Neural cell (in vitro differentiated cells): ENCODE data around the gene IL17RD. TPM values are rescaled to one million over a fixed set of nuclear protein-coding genes. Genes with fewer than 3 reads are reported as not detected.

Source experiments
- H2AFZ ChIP-seq: fragments of 200-600, 300-800 bp; sonication (generic), shearing (Covaris generic); 2 replicates; pipeline ENCODE4 v1.6.0; 2014; ENCODE audit warnings: low read depth, mild to moderate bottlenecking, antibody characterized with exemption, low read length, moderate library complexity
- H3F3A ChIP-seq: fragments of 200-600 bp; shearing (Covaris generic); 2 replicates; pipeline ENCODE4 v1.6.1; 2016; ENCODE audit warnings: mild to moderate bottlenecking, moderate library complexity, mixed read lengths, antibody characterized with exemption, low read length; ENCODE audit not compliant: insufficient read depth, poor library complexity, severe bottlenecking
- H3K27ac ChIP-seq: fragments of 200-600, 300-800 bp; sonication (generic), shearing (Covaris generic); 2 replicates; pipeline ENCODE4 v1.5.1; 2014; ENCODE audit warnings: mild to moderate bottlenecking, low read length, moderate library complexity
- H3K27me3 ChIP-seq: fragments of 300-800, 200-600 bp; sonication (generic), shearing (Covaris generic); 2 replicates; pipeline ENCODE4 v1.6.0; 2014; ENCODE audit warnings: mild to moderate bottlenecking, low read depth, low read length, moderate library complexity; ENCODE audit not compliant: insufficient read depth
- H3K36me3 ChIP-seq: fragments of 300-800, 200-600 bp; sonication (generic), shearing (Covaris generic); 2 replicates; pipeline ENCODE4 v1.5.1; 2014; ENCODE audit warnings: mild to moderate bottlenecking, antibody characterized with exemption, low read length, moderate library complexity; ENCODE audit not compliant: insufficient read depth
- H3K4me2 ChIP-seq: fragments of 300-800, 200-600 bp; sonication (generic), shearing (Covaris generic); 2 replicates; pipeline ENCODE4 v1.6.0; 2014; ENCODE audit warnings: mild to moderate bottlenecking, low read length
- H3K4me3 ChIP-seq: fragments of 300-800, 200-600 bp; sonication (generic), shearing (Covaris generic); 2 replicates; pipeline ENCODE4 v1.5.1; 2014; ENCODE audit warnings: mild to moderate bottlenecking, low read length, moderate library complexity
- H3K79me2 ChIP-seq: fragments of 200-600 bp; shearing (Covaris generic); replicated peaks from 2 replicates; pipeline ENCODE4 v1.6.0; 2014; ENCODE audit warnings: mild to moderate bottlenecking, low read length, moderate library complexity; ENCODE audit not compliant: insufficient read depth
- H3K9ac ChIP-seq: fragments of 300-800, 200-600 bp; sonication (generic), shearing (Covaris generic); 2 replicates; pipeline ENCODE4 v1.6.1; 2016; ENCODE audit warnings: mild to moderate bottlenecking, low read length, mixed read lengths
- H3K9me2 ChIP-seq: fragments of 200-600 bp; shearing (Covaris generic); 2 replicates; pipeline ENCODE4 v1.6.1; 2016; ENCODE audit warnings: mild to moderate bottlenecking, low read length, mixed read lengths; ENCODE audit not compliant: insufficient read depth
- H3K9me3 ChIP-seq: fragments of 200-600, 300-800 bp; sonication (generic), shearing (Covaris generic); 2 replicates; pipeline ENCODE4 v1.6.1; 2016; ENCODE audit warnings: mild to moderate bottlenecking, mixed run types, low read length, moderate library complexity, mixed read lengths
- H4K20me1 ChIP-seq: fragments of 200-600 bp; shearing (Covaris generic); 2 replicates; pipeline ENCODE4 v1.6.1; 2016; ENCODE audit warnings: mild to moderate bottlenecking, mixed run types; ENCODE audit not compliant: insufficient read depth
- CTCF ChIP-seq: fragments of 450-650 bp; IDR thresholded peaks from 2 replicates; pipeline ENCODE4 v1.5.1; 2014; ENCODE audit warnings: antibody characterized with exemption, mild to moderate bottlenecking, moderate library complexity; ENCODE audit not compliant: poor library complexity, severe bottlenecking
- EP300 ChIP-seq: fragments of 450-650 bp; conservative IDR thresholded peaks from 2 replicates; pipeline ENCODE4 v1.6.1; 2014; ENCODE audit warnings: antibody characterized with exemption, mild to moderate bottlenecking, moderate library complexity; ENCODE audit not compliant: poor library complexity, severe bottlenecking
- EZH2 ChIP-seq: fragments of 200-600, 300-800 bp; shearing (Covaris generic), sonication (generic); IDR thresholded peaks from 2 replicates; pipeline ENCODE4 v1.6.1; 2014; ENCODE audit warnings: antibody characterized with exemption, low read length, borderline replicate concordance, mild to moderate bottlenecking; ENCODE audit not compliant: insufficient read depth, poor library complexity, severe bottlenecking
- MXI1 ChIP-seq: fragments of 450-650 bp; conservative IDR thresholded peaks from 2 replicates; pipeline ENCODE4 v1.6.1; 2014; ENCODE audit warnings: antibody characterized with exemption, mild to moderate bottlenecking; ENCODE audit not compliant: poor library complexity, severe bottlenecking
- POLR2AphosphoS5 ChIP-seq: IDR thresholded peaks from 2 replicates; pipeline ENCODE4 v1.6.1; 2012
- RAD21 ChIP-seq: fragments of 450-650 bp; conservative IDR thresholded peaks from 2 replicates; pipeline ENCODE4 v1.6.1; 2014; ENCODE audit warnings: antibody characterized with exemption, mild to moderate bottlenecking, moderate library complexity
- REST ChIP-seq: IDR thresholded peaks from 2 replicates; pipeline ENCODE4 v1.6.1; 2012; ENCODE audit warnings: borderline replicate concordance
- SMC3 ChIP-seq: fragments of 450-650 bp; conservative IDR thresholded peaks from 2 replicates; pipeline ENCODE4 v1.6.1; 2014; ENCODE audit warnings: antibody characterized with exemption, mild to moderate bottlenecking, moderate library complexity; ENCODE audit not compliant: poor library complexity
- TAF1 ChIP-seq: IDR thresholded peaks from 2 replicates; pipeline ENCODE4 v1.6.1; 2012; ENCODE audit warnings: low read depth
- polyA plus RNA-seq: library from polyadenylated mRNA; depleted of rRNA; stranded (reverse); fragments of >200 nt; gene quantifications from 2 replicates; pipeline ENCODE4 v1.2.3, GENCODE V29; 2014

IL17RD gene
- polyA plus RNA-seq, 1 donor from 2014 or later, result 14.8 TPM

GRCh38 chr3:57173687-57174086 lies 8.5 kb upstream of the IL17RD start:
- Histone ChIP-seq H3F3A (no peaks in the 10 kb centered on the region), H3K36me3 (no peaks in the 10 kb centered on the region), H3K4me2 (no peak overlapping the region), H4K20me1 (no peaks in the 10 kb centered on the region), H2AFZ (no peak overlapping the region), H3K4me3 (no peak overlapping the region), H3K9me3 (no peaks in the 10 kb centered on the region), H3K27ac (no peak overlapping the region), H3K9me2 (no peaks in the 10 kb centered on the region), H3K27me3 (no peaks in the 10 kb centered on the region), H3K79me2 (no peaks in the 10 kb centered on the region), H3K9ac (no peak overlapping the region)
- no peak for TF ChIP-seq EZH2
- TF ChIP-seq CTCF, result no peak
- TF ChIP-seq EP300, result no peak
- no peak for TF ChIP-seq REST
- no peak for TF ChIP-seq MXI1

- Histone ChIP-seq H3K9ac (no peak overlapping the region), H3F3A (no peaks in the 10 kb centered on the region), H3K27me3 (no peaks in the 10 kb centered on the region), H3K9me3 (no peaks in the 10 kb centered on the region), H3K9me2 (no peaks in the 10 kb centered on the region), H3K4me3 (no peak overlapping the region), H3K4me2 (no peak overlapping the region), H3K27ac (no peak overlapping the region), H2AFZ (no peak overlapping the region), H4K20me1 (no peaks in the 10 kb centered on the region), H3K79me2 (no peaks in the 10 kb centered on the region), H3K36me3 (no peaks in the 10 kb centered on the region)
- TF ChIP-seq TAF1 (no peak), REST (no peak), MXI1 (no peak), SMC3 (no peak), POLR2AphosphoS5 (no peak), EZH2 (no peak), CTCF (no peak), RAD21 (no peak), EP300 (no peak)
Observed at GRCh38 chr3:57170946-57171345, 5.8 kb upstream of the IL17RD start.
